Hepatocyte (in vitro differentiated cells): ENCODE results near the gene H6PD. TPM values are rescaled to one million over a fixed set of nuclear protein-coding genes. Genes with fewer than 3 reads are reported as not detected.

Experiments
- DNase-seq: peaks from one replicate; pipeline ENCODE4 v3.0.0-alpha.2; 2016; ENCODE audit warnings: low spot score
- H2AFZ ChIP-seq: fragments of 200-600 bp; sonication (generic); 2 replicates; pipeline ENCODE4 v1.6.0; 2016; ENCODE audit warnings: antibody characterized with exemption, mild to moderate bottlenecking
- H3K27ac ChIP-seq: fragments of 200-600 bp; sonication (generic); 2 replicates; pipeline ENCODE4 v1.5.1; 2016; ENCODE audit warnings: mild to moderate bottlenecking
- H3K27me3 ChIP-seq: fragments of 200-600 bp; sonication (generic); 2 replicates; pipeline ENCODE4 v1.6.1; 2016
- H3K36me3 ChIP-seq: fragments of 200-600 bp; sonication (generic); replicated peaks from 2 replicates; pipeline ENCODE4 v1.5.1; 2016; ENCODE audit warnings: low read depth; ENCODE audit not compliant: insufficient read depth
- H3K4me1 ChIP-seq: fragments of 200-600 bp; sonication (generic); 2 replicates; pipeline ENCODE4 v1.5.1; 2016; ENCODE audit warnings: mild to moderate bottlenecking, moderate library complexity; ENCODE audit not compliant: insufficient read depth
- H3K4me2 ChIP-seq: fragments of 200-600 bp; sonication (generic); 2 replicates; pipeline ENCODE4 v1.6.0; 2016
- H3K4me3 ChIP-seq: fragments of 200-600 bp; sonication (generic); 2 replicates; pipeline ENCODE4 v1.5.1; 2016; ENCODE audit warnings: mild to moderate bottlenecking
- H3K79me2 ChIP-seq: fragments of 200-600 bp; sonication (generic); 2 replicates; pipeline ENCODE4 v1.6.0; 2017; ENCODE audit warnings: mild to moderate bottlenecking
- H3K9me2 ChIP-seq: fragments of 200-600 bp; sonication (generic); replicated peaks from 2 replicates; pipeline ENCODE4 v1.6.0; 2017; ENCODE audit warnings: mild to moderate bottlenecking; ENCODE audit not compliant: insufficient read depth
- H3K9me3 ChIP-seq: fragments of 200-600 bp; sonication (generic); 2 replicates; pipeline ENCODE4 v1.5.1; 2016; ENCODE audit warnings: low read depth, mild to moderate bottlenecking
- H4K20me1 ChIP-seq: fragments of 200-600 bp; sonication (generic); 2 replicates; pipeline ENCODE4 v1.6.0; 2016; ENCODE audit warnings: mild to moderate bottlenecking; ENCODE audit not compliant: insufficient read depth, poor library complexity, severe bottlenecking
- EZH2 ChIP-seq: fragments of 200-600 bp; sonication (generic); IDR thresholded peaks from 2 replicates; pipeline ENCODE4 v1.6.1; 2016; ENCODE audit warnings: antibody characterized with exemption, mild to moderate bottlenecking, borderline replicate concordance
- EZH2phosphoT487 ChIP-seq: fragments of 200-600 bp; sonication (generic); IDR thresholded peaks from one replicate; pipeline ENCODE4 v1.6.1; 2018; ENCODE audit warnings: antibody characterized with exemption, mild to moderate bottlenecking, low read depth, moderate library complexity; ENCODE audit not compliant: unreplicated experiment, severe bottlenecking
- WGBS: methylation state at CpG from one replicate; pipeline ENCODE4 v1.1.6; 2016; ENCODE audit warnings: low lambda C conversion rate; ENCODE audit errors: missing lambda C conversion rate; 5-methylcytosine and 5-hydroxymethylcytosine counted together
- polyA plus RNA-seq: library from polyadenylated mRNA; unstranded; fragments of >200 nt; fragmentation: Nextera tagmentation; extraction: Ambion mirVana; gene quantifications from 2 replicates; pipeline ENCODE4 v1.2.1, GENCODE V29; 2016
- total RNA-seq: library from RNA; depleted of rRNA; stranded (reverse); fragments of >200 nt; gene quantifications from 2 replicates; pipeline ENCODE4 v1.2.3, GENCODE V29; 2014
- TF ChIP-seq, protein P1 (sequence below): fragments of 200-600 bp; sonication (generic); IDR thresholded peaks from 2 replicates; pipeline ENCODE4 v1.5.1; 2016; ENCODE audit warnings: antibody characterized with exemption, mild to moderate bottlenecking; ENCODE audit not compliant: poor library complexity

The H6PD gene
- total and polyA plus RNA-seq, 2 experiments from 2014 or later = 26.3 to 54.8 TPM

DNA sequence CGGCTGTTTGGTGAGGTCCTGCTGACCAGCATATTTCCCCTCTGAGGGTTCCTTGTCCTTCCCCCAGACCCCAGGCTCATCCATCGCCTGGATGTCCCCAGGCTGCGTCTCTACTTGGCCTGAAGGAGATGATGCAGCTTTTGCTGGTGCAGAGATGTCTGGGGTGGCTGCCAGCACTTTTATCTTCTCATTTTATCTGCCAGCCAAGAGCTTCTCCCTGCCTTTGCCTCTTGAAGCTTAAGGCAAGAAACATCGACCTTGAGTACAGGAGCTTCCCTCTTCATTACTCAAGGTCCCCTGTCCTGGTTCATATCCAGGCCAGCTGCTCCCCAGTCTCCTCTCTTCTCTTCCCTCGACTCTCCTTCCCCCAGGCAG lies 9.2 kb upstream of the H6PD start:
- TF ChIP-seq, protein P1, sequence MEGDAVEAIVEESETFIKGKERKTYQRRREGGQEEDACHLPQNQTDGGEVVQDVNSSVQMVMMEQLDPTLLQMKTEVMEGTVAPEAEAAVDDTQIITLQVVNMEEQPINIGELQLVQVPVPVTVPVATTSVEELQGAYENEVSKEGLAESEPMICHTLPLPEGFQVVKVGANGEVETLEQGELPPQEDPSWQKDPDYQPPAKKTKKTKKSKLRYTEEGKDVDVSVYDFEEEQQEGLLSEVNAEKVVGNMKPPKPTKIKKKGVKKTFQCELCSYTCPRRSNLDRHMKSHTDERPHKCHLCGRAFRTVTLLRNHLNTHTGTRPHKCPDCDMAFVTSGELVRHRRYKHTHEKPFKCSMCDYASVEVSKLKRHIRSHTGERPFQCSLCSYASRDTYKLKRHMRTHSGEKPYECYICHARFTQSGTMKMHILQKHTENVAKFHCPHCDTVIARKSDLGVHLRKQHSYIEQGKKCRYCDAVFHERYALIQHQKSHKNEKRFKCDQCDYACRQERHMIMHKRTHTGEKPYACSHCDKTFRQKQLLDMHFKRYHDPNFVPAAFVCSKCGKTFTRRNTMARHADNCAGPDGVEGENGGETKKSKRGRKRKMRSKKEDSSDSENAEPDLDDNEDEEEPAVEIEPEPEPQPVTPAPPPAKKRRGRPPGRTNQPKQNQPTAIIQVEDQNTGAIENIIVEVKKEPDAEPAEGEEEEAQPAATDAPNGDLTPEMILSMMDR = no peak
- TF ChIP-seq EZH2phosphoT487 (no peak), EZH2 (no peak)
- H3K27ac ChIP-seq = no peak overlapping the region
- H4K20me1 ChIP-seq = no peaks in the 10 kb centered on the region
- no peaks in the 10 kb centered on the region for H3K79me2 ChIP-seq
- no peak overlapping the region for H3K4me2 ChIP-seq
- no peaks in the 10 kb centered on the region for H3K9me3 ChIP-seq
- no peak overlapping the region for H2AFZ ChIP-seq
- no peak for DNase-seq
- H3K27me3 ChIP-seq = no peaks in the 10 kb centered on the region
- no peaks in the 10 kb centered on the region for H3K9me2 ChIP-seq
- H3K4me3 ChIP-seq = no peak overlapping the region
- WGBS = 84% methylated on average over 5 of the region's 5 CpGs
- H3K36me3 ChIP-seq = no peaks in the 10 kb centered on the region
- no peaks in the 10 kb centered on the region for H3K4me1 ChIP-seq

DNA sequence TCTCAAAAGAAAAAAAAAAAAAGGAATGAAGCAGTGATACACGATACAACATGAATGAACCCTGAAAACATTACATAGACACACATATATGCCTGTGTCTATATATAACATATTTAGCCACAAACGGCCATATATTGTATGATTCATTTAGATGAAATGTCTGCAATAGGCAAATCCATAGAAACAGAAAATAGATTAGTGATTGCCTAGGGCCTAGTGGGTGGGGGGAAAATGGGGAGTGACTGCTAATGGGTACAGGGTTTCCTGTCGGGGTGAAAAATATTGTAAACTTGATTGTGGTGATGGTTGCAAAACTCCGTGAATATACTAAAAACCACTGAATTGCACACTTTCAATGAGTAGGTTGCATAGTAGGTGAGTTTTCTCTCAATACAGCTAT lies 6.0 kb upstream of the H6PD start:
- Histone ChIP-seq H3K27me3 (no peaks in the 10 kb centered on the region), H3K9me2 (no peaks in the 10 kb centered on the region), H4K20me1 (no peaks in the 10 kb centered on the region), H3K4me1 (peaks cover 4% of the 10 kb centered on the region), H2AFZ (no peak overlapping the region), H3K79me2 (no peaks in the 10 kb centered on the region), H3K36me3 (no peaks in the 10 kb centered on the region), H3K4me2 (no peak overlapping the region), H3K9me3 (no peaks in the 10 kb centered on the region), H3K27ac (no peak overlapping the region), H3K4me3 (no peak overlapping the region)
- WGBS = 84% methylated on average over 4 of the region's 4 CpGs
- DNase-seq = no peak
- no peak for TF ChIP-seq EZH2phosphoT487
- TF ChIP-seq, protein P1 = no peak
- no peak for TF ChIP-seq EZH2

DNA sequence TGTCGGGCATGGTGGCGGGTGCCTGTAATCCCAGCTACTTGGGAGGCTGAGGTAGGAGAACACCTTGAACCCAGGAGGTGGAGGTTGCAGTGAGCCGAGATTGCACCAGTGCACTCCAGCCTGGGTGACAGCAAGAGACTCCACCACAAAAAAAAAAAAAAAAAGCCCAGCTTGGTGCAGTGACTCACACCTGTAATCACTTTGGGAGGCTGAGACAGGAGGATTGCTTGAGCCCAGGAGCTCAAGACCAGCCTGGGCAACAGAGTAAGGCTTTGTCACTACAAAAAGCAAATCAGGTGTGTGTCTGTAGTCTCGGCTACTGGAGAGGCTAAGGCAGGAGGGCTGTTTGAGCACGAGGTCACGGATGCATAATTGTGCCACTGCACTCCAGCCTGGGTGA lies 5.0 kb upstream of the H6PD start:
- Histone ChIP-seq H3K79me2 (no peaks in the 10 kb centered on the region), H3K4me3 (no peak overlapping the region), H3K9me3 (no peaks in the 10 kb centered on the region), H4K20me1 (no peaks in the 10 kb centered on the region), H3K9me2 (no peaks in the 10 kb centered on the region), H3K4me2 (no peak overlapping the region), H3K4me1 (peaks cover 4% of the 10 kb centered on the region), H2AFZ (no peak overlapping the region), H3K27me3 (no peaks in the 10 kb centered on the region), H3K36me3 (no peaks in the 10 kb centered on the region), H3K27ac (no peak overlapping the region)
- no peak for DNase-seq
- 93% methylated on average over 6 of the region's 6 CpGs for WGBS
- TF ChIP-seq, protein P1 = no peak
- no peak for TF ChIP-seq EZH2
- TF ChIP-seq EZH2phosphoT487 = no peak

DNA sequence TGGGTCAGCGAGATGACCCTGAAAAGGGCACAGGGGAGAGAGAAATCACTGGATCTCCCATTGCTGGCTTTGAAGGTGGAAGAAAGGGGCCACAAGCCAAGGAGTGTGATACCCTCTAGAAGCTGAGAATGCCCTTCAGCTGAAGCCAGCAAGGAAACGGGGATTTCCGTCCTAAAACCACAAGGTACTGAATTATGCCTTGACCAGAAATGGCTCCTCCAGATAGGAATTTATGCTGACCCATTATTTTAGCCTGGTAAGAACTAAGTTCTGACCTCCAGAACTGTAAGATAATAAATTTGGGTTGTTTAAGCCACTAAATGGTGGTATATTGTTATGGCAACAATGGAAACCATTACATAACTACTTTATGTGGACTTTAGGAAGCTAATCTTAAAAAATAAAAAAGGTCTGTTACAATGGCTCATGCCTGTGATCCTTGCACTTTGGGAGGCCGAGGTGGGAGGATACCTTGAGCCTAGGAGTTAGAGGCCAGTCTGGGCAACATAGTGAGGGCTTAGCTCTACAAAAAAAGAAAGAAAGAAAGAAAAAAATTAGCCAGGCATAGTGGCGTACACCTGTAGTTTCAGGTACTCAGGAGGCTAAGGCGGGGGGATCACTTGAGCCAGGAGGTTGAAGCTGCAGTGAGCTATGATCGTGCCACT lies 3.6 kb upstream of the H6PD start:
- Histone ChIP-seq H2AFZ (no peak overlapping the region), H3K9me3 (no peaks in the 10 kb centered on the region), H4K20me1 (no peaks in the 10 kb centered on the region), H3K4me2 (no peak overlapping the region), H3K27ac (no peak overlapping the region), H3K9me2 (no peaks in the 10 kb centered on the region), H3K4me1 (peaks cover 12% of the 10 kb centered on the region), H3K4me3 (no peak overlapping the region), H3K36me3 (no peaks in the 10 kb centered on the region), H3K79me2 (peaks cover 7% of the 10 kb centered on the region), H3K27me3 (no peaks in the 10 kb centered on the region)
- TF ChIP-seq EZH2 (no peak), EZH2phosphoT487 (no peak)
- TF ChIP-seq, protein P1 = no peak
- WGBS = 92% methylated on average over 7 of the region's 7 CpGs
- DNase-seq = no peak
